Renal cortex interstitium (tissue), 11 donors: ENCODE results near the gene PASK. TPM values are rescaled to one million over a fixed set of nuclear protein-coding genes. Genes with fewer than 3 reads are reported as not detected.

ENCODE experiments used
- DNase-seq, 11 donors: peaks; one replicate each; pipeline ENCODE4 v3.0.0-alpha.2; 2013; ENCODE audit warnings: low read depth in 9 of 11, low spot score in 4 of 11; ENCODE audit errors: extremely low read depth in 1 of 11
- polyA plus RNA-seq, 3 donors: library from polyadenylated mRNA; unstranded; fragments of 120-200 nt; gene quantifications; one replicate each; pipeline ENCODE4 v1.2.1, GENCODE V29; 2013; ENCODE audit not compliant: insufficient read length in 3 of 3

Gene PASK
- polyA plus RNA-seq, 3 donors = 14.4 to 28.9 (median 16.2) TPM

DNA sequence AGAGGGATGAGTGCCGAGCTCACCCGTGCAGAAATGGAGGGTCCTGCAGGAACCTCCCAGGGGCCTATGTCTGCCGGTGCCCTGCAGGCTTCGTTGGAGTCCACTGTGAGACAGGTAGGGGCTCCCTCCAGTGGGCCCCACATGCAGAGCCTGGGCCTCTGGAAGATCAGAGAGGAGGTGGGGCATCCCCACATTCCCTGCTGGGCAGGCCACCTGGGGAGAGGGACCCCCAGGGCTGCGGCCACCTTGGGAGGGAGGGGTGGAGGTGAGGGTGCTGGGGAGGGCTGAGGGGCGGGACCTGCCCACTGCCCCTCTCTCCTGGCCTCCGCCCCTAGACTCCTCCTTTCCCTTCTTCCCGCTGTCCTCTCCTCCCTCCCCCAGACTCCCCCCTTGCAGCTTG, 85.7 kb downstream of the PASK start:
- no peak for DNase-seq

DNA sequence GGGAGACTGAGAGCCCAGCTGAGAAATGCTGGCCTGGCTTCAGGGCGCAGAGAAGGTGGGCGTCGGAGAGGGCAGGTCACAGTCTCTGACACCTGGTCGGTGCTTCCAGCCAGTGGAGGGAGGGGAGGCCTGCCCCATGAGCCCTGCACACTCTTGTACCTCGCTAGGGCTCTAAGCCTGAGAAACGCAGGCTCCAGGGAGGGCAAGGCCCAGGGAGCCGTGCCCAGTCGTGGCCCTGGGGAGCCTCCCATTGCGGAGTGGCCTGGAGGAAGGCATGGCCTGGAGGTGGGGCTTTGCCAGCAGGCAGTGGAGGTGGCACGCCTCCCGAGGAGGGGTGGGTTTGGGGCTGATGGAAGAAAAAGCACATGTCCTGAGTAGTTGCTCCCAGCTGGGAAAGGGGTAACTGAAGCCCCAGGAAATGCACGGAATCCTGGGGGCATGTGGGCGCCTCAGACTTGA, 86.2 kb downstream of the PASK start:
- DNase-seq = no peak

DNA sequence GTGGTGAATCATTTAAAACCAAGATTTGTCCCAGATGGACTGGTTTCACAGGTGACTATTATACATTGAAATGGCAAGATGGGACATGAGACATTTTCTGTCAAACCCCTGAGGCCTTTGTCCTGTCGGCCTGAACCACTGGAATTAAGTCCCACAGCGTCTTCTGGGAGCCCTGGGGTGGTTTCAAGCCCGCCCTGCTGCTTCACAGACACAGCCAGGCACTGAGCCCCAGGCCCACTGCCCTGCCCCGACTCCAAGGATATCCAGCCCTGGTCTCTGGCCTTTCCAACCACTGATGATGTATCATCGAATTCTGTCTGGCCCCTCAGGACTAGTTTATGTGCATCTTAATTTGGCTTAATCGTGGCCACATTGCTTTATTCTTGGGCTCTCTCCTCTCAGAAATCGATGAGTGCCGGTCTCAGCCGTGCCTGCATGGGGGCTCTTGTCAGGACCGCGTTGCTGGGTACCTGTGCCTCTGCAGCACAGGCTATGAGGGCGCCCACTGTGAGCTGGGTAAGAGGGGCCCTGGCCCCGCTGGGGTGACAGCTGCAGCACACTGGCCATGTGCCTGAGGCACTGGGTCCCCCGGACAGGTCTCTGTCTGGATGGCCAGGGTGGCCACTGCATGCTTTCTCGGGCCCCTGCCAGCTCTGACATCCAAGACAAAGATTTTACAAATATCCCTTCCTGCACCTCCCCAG, 86.7 kb downstream of the PASK start:
- DNase-seq = no peak

DNA sequence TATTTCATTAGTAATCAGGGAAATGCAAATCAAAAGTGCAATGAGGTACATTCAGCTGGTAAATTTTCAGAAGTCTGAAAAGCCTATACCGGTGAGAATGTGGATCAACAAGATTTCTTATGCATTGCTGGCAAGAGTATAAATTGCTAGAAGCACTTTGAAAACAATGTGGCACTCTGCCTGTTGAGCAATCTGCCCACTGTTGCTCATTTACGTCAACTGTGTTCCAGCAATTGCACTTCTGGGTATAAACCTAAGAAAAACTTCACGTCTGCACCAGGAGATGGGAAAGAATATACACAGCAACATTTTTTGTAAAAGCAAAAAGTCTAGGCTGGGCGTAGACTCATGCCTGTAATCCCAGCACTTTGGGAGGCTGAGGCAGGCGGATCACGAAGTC, 88.0 kb downstream of the PASK start:
- no peak for DNase-seq

Other genes starting within 250 kb of the PASK start
- under 1 TPM; 0.05 to 0.07 (median 0.06) TPM for gene CROCC2, start 243.1 kb downstream of the PASK start, polyA plus RNA-seq
- gene SNED1, start 150.9 kb downstream of the PASK start, polyA plus RNA-seq = 10 to 100 TPM in 1 of 3 donors, 1 to 10 TPM in 2; 6.1 to 13.9 (median 8.1) TPM
- 10 to 100 TPM; 68.5 to 78.4 (median 69.5) TPM for gene MTERF4, start 47.2 kb downstream of the PASK start, polyA plus RNA-seq
- 10 to 100 TPM; 66.9 to 84.2 (median 77.4) TPM for gene PPP1R7, start 995 bp upstream of the PASK start, polyA plus RNA-seq
- gene ANO7, start 39.2 kb upstream of the PASK start, polyA plus RNA-seq = 1 to 10 TPM; 1.7 to 3.8 (median 1.9) TPM
- gene HDLBP, start 166.2 kb upstream of the PASK start, polyA plus RNA-seq = 100 to 1,000 TPM; 341 to 386 (median 376) TPM
- gene SEPTIN2, start 166.5 kb upstream of the PASK start, polyA plus RNA-seq = 100 to 1,000 TPM; 612 to 635 (median 613) TPM
- gene FARP2, start 206.8 kb upstream of the PASK start, polyA plus RNA-seq = 10 to 100 TPM; 55.0 to 61.1 (median 60.7) TPM